Measurements from ENCODE around the gene DST.

Gene DST

GRCh38 chr6:56532766-56533551 lies 109.7 kb downstream of the DST start:
- DNase-seq, result no peak

GRCh38 chr6:56531839-56532595 lies 110.7 kb downstream of the DST start:
- DNase-seq, result no peak

- DNase-seq, result no peak
Measured at GRCh38 chr6:56529594-56530191, 113.0 kb downstream of the DST start.

- no peak for DNase-seq
Measured at GRCh38 chr6:56528412-56528841, 114.3 kb downstream of the DST start.

GRCh38 chr6:56527934-56528333 lies 114.8 kb downstream of the DST start:
- DNase-seq, result no peak

GRCh38 chr6:56526860-56527544 lies 115.7 kb downstream of the DST start:
- no peak for DNase-seq

- DNase-seq, result no peak
Measured at GRCh38 chr6:56525974-56526789, 116.5 kb downstream of the DST start.

- no peak for DNase-seq
Measured at GRCh38 chr6:56524891-56525703, 117.6 kb downstream of the DST start.

GRCh38 chr6:56522495-56523270 lies 120.0 kb downstream of the DST start:
- DNase-seq, result no peak

- DNase-seq, result no peak
Measured at GRCh38 chr6:56521976-56522375, 120.7 kb downstream of the DST start.

GRCh38 chr6:56521454-56521853 lies 121.2 kb downstream of the DST start:
- DNase-seq, result no peak

GRCh38 chr6:56520218-56520617 lies 122.5 kb downstream of the DST start:
- no peak for DNase-seq

- DNase-seq, result no peak
Measured at GRCh38 chr6:56518995-56519767, 123.5 kb downstream of the DST start.

- DNase-seq, result peak; percentile 82
Measured at GRCh38 chr6:56517155-56517745, 125.4 kb downstream of the DST start.

GRCh38 chr6:56516003-56516402 lies 126.7 kb downstream of the DST start:
- no peak for DNase-seq

GRCh38 chr6:56515081-56515905 lies 127.4 kb downstream of the DST start:
- peak; percentile 48 for DNase-seq

GRCh38 chr6:56514395-56514794 lies 128.3 kb downstream of the DST start:
- no peak for DNase-seq

- no peak for DNase-seq
Measured at GRCh38 chr6:56513631-56514030, 129.1 kb downstream of the DST start.
